ENCODE data around the gene DZANK1.
"Not testable (repeated sequence)": the region's sequence is repeated elsewhere in the genome, so short reads cannot be mapped to it uniquely, and the experiment has no call there.

DZANK1 gene

DNA sequence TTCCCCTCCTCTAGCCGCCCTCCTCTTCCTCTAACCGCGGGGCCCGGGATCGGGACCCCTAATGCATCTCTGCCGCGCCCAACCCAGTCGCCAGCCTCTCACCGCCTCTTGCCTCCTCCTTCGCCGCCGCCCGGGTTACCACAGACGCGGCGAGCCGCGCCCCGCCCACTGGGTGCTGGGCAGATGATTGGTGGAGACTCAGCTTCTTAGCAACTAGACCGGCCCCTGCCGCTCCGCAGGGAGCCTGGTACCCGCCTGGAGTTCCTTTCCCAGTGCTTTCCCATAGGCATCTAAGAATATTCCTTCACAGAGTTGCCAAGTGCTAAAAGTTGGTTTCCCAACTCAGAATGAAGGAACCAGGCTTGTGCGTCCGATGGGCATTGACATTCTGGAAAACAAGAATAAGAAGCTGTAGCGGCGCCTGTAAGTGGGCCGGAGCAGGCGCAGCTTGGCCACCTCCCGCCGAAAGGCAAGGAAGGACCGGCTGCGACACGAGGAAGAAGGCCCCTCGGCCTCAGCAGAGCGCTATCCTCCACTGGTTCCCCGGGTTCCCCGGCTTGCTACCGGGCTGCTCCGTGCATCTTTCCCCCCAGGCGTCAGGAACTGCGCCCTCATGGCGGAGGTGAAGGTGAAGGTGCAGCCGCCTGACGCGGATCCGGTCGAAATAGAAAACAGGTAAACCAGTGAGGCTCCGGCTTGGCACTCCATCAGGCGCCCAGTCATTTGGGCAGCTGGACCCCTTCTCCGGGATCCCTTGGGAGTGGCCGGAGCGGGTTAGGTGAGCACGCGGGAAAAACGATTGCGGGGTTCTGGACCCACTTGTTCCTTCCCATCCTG, at the start of gene DZANK1, which contains the start of gene POLR3F:
DZANK1 (minus strand) TSS at position 137 of the 837 bp plus-strand sequence. CDS start 1,672 bp downstream, outside the sequence.
POLR3F (plus strand) TSS at position 497 of the 837 bp plus-strand sequence; CDS start at position 614, 117 bp downstream.
- peak; percentile 95 to 97 for DNase-seq

DNA sequence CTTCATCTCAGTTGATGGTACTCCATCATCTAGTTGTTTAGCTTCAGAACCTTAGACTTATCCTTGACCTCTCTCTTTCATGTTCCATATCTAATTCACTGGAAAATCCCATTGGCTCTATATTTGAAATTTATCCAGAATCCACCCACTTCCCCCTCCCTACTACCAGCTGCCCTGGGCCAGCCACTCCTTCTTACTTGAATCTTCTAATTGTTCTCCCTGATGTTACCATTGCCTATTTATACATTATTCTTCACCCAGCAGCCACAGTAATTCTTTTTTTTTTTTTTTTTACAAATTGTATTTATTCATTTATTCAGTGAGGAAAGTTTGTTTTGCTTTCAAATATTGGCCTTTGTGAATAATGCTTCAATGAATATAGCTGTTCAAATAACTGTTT, 49.1 kb upstream of the DZANK1 start:
- no peak for DNase-seq

DNA sequence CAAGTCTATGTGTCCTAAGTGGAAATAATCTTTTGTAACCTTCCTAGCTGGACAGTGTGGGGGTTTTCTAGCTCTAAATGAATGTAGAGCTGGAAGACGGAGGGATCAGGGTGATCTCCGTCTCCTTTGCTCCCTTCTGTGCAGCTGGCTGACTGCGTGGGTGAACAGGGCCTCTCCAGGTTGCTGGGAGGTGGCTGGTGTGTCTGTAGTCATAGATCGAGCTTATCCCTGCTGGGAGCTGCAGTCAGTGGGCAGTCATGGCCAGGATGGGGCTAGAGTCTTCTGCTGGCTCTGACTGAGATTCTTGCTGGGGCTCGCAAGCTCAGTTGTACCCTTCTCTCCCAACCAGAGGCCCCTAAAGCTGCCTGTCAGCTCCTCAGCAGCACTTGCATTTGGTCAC, 47.3 kb upstream of the DZANK1 start:
- DNase-seq = no peak

DNA sequence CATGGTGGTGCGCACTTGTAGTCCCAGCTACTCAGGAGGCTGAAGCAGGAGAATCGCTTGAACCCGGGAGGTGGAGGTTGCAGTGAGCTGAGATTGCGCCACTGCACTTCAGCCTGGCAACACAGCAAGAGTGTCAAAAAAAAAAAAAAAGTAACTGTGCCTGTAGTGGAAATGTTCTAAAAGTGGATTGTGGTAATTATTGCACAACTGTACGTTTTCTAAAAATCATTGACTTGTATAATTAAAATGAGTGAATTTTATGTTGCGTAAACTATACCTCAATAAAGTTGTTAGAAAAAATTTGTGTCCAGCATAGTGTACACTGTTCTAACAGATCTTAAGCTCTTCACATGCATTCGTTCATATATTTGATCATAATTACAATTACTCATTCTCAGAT, 46.4 kb upstream of the DZANK1 start:
- DNase-seq = no peak

DNA sequence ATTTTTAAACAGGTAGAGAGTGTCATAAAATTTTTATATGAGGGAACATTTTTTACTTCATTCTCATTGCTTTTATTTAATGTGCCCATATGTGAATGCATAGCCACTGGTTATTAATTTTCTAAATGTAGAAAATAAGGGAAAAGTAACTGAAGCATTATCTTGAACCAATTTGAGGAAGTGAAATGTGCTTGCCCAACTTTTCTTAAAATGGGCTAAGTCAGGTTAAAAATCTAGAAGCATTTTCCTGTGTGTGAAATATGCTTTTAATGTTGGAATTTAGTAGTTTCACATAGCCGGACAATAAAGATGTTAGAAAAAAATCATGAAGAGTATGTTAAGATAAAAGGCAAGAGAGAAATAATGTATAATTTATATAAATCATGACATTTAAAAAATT, 44.7 kb upstream of the DZANK1 start:
- DNase-seq = no peak

DNA sequence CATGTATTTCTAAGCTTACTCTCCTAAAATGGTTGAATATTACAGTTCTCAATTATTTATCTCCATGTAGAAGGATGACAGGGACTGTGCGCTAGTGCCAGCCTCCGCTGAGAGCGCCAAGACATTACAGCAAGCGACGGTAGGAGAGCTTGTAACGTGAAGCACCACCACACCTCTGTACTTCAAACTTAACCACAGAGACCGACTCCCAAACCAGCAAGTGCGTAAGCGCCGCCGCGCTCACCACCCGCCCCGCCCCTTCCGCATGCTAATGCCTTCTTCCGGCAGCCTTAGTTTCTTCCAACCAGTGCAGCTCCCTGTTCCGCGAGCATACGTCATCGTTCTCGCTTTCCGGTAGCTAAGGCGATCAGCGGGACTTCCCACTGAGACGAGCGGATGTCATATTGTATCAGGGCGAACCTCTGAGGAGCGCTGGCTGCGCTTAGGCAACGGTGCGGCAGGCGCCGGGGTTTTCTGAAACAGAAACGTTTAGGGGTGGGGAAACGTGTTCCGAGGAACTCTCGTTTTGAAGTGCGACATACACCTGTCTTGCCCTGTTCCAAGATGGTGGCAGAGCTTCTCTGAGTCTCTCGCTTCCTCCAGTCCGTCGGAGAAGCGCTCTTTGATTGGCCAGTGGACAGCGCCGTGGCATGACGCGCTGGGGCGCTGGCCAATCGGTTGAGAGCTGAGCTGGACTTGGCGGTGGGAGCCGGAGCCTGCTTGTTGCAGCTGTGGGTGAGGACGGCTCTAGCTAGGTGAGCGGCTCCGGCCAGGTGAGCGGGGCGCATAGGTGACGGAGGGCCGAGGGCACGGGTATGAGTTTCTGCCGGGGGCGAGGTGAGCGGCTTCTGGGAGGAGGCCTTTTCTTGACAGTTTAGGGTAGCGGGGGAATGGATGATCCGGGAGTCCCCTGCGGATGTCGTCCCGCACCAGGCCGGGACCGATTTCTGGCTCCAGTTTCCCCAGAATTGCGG, 40.7 kb upstream of the DZANK1 start, which contains the start of gene SEC23B:
SEC23B (plus strand) TSS at position 723 of the 974 bp plus-strand sequence. CDS start 2,896 bp downstream, outside the sequence.
- peak; percentile 97 to 99 for DNase-seq

DNA sequence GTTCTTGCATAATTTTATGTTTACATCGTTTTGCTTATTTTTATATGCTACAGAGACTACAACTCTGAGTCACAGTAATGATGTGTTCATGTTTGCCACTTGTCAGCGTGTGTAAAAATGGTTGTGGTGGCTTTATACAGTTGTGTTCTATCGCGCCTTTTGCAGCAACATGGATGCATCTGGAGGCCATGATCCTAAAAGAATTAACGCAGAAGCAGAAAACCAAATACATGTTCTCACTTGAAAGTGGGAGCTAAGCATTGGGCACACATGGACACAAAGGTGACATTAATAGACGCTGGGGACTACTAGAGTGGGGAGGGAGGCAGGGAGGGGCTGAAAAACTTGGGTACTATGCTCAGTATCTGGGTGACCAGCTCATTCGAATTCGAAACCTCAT, 39.9 kb upstream of the DZANK1 start:
- DNase-seq = no peak

DNA sequence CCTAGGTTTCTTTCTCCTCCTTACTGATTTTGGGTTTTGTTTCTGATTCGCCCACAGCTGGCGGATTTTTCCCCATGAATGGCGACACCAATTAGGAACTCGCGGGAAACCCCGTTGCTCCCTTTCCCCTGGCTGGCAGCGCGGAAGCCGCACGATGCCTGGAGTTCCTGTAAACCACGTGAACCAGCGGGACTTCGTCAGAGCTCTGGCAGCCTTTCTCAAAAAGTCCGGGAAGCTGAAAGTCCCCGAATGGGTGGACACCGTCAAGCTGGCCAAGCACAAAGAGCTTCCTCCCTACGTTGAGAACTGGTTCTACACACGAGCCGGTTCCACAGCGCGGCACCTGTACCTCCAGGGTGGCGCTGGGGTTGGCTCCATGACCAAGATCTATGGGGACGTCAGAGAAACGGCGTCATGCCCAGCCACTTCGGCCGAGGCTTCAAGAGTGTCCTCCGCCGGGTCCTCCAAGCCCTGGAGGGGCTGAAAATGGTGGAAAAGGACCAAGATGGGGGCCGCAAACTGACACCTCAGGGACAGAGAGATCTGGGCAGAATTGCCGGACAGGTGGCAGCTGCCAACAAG, 37.7 kb upstream of the DZANK1 start:
- no peak for DNase-seq

DNA sequence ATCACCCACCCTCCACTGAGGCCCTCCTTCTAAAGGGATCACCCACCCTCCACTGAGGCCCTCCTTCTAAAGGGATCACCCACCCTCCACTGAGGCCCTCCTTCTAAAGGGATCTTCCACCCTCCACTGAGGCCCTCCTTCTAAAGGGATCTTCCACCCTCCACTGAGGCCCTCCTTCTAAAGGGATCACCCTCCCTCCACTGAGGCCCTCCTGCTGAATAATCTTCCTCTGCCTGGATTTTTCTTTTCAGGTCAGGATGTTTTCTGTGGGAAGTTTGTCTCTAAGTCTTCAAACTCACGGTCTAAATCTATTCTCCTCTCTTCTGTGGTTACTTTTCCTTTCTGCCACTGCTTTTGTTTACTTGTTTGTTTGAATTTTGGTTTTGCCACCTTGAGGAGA, 34.8 kb upstream of the DZANK1 start:
- not testable (repeated sequence) for DNase-seq

DNA sequence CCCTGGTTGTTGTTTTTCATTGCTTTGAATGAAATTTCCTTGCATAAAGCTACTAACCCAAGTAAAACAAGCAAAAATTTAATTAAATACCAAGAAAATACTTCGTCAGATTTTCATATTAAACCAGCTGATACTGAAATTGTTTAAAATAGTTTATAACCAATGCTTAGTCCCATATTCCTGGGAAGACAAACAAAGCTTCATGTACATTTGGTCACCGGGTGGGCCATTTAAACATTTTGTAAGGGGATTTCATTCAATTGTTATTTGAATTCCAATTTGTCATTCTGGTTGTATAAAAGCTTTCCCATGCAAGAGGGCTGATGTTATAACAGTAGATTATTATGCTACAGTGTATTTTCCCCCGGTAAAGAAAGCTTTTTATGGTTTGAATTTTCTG, 30.8 kb upstream of the DZANK1 start:
- no peak for DNase-seq

DNA sequence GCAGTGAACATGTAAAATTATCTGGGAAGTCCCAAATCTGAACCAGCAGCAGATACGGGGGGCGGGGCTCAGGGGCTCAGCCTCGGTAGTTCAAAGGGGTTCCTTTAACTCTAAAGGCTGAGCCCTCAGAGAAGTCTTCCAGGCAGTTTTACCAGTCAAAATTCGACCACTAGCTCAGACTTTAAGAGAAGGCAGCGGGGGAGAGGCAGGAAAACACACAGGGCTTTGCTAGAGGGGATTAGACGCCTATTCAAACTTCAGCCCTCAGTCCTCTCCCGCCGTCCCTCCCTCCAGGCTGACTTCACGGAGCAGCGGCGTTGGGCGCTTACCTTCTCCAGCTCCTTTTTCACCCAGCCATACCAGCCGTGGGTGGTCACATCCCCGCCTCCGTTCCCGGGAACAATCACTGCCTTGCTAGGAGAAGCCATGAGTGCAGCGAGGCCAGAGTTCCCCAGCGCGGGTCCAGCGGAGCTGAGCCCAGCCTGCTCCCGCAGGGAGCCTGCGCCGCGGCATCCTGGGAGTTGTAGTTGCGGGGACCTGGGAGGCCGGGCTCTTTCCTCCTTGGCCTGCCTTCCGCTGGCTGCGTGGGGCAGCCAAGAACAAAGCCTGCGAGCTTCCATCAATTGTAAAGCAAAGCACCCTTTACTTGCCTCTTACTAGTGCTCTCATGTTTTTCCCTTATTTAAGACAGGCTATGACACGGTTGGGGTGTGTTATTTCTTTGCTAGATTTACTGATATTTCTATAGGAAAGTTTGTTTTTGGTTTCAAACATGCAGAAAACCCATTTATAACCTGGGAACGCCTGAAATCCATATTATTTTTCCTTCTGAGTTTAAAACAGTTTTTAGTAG, 30.1 kb upstream of the DZANK1 start, which contains the start of gene RBBP9:
RBBP9 (minus strand) TSS at position 486 of the 853 bp plus-strand sequence; CDS start at position 428, 58 bp downstream.
- DNase-seq = peak; percentile 69 to 83

DNA sequence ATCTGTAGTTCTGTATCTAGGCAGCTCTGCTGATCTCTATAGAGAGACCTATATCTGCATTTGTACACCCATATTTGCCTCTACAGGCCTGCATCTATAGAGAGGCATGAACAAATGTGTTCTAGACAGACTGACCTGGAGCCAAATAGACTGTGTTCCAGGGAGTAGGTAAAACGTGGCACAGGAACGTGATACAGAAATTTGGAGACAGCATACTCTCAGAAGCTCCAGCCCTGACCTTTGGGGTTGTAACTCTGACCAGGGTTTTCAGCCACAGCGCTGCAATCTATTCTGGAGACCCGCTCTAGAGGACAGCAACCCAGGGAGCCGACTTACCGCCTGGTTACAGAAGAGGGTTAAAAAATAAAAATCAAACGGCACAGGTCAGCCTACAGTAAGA, 29.2 kb upstream of the DZANK1 start:
- DNase-seq = no peak

DNA sequence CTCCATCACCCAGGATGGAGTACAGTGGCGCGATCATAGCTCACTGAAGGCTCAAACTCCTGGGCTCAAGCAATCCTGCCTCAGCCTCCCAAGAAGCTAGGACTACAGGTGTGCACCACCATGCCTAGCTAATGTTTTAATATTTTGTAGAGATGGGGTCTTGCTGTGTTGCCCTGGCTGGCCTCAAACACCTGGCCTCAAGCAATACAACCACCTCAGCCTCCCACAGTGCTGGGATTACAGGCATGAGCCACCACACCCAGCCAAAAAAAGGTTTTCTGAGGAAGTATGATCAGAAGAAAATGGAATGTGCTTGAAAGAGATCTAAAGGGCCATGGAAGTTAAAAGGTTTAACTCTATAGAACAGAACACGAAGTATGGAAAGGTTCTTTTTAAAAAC, 21.5 kb upstream of the DZANK1 start:
- DNase-seq = no peak

DNA sequence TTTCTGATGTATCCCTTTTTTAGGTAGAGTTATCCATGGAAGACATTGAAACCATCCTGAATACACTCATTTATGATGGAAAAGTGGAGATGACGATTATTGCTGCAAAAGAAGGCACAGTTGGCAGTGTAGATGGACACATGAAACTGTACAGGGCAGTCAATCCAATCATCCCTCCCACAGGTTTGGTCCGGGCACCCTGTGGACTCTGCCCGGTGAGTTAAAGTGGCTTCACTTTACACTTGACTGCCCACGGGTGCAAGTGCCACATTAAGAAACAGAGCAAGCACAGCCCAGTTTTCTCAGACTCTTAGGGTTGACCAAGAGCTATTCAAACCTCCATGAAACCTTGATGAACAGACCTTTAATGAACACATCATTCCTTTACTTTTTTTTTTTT, 14.8 kb upstream of the DZANK1 start:
- no peak for DNase-seq

DNA sequence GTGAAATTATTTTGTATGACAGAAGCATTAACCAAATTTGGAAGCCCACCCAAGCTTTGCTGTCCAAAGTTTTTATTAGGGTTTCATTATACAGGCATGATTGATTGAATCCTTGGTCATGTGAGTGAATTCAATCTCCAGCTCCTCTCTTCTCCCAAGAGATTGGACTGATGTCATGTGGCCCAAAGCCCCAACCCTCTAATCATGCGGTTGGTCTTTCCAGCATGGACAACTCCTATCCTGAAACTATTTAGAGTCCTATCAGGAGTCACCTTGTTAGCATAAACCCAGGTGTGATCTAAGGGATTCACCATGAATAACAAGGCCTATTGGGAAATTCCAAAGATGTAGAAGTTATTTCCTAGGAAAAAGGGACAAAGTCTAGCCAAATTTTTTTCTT, 11.0 kb upstream of the DZANK1 start:
- no peak for DNase-seq

DNA sequence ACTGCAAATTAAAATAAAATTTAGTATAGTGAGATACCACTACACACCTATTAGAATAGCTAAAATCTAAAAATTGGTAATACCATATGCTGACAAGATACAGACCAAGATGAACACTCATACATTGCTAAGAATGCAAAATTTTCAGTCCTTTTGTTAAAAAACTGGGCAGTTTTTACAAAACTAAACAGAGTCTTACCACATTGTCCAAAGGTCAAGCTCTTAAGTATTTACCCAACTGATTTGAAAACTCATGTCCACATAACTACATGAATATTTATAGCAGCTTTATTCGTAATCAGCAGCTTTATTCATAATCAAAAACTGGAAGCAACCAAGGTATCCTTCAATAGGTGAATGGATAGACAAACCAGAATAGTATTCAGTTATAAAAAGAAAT, 10.4 kb upstream of the DZANK1 start:
- DNase-seq = no peak

DNA sequence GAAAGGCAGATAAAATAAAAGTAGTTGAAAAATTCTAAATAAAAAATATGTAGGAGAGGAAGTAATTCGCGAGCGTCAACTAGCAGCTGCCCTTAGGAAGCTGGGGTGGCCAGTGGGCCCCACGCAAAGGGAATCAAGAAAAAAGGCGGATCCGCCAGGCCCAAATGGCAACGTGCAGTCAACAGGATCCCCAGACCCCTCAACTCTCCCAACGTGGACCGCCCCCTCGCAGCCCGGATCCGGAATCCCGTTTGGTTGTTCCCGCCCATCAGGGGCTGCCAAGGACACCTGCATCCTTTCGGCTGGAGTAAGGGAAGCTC, 296 bp downstream of the DZANK1 start:
- peak; percentile 62 to 91 for DNase-seq

DNA sequence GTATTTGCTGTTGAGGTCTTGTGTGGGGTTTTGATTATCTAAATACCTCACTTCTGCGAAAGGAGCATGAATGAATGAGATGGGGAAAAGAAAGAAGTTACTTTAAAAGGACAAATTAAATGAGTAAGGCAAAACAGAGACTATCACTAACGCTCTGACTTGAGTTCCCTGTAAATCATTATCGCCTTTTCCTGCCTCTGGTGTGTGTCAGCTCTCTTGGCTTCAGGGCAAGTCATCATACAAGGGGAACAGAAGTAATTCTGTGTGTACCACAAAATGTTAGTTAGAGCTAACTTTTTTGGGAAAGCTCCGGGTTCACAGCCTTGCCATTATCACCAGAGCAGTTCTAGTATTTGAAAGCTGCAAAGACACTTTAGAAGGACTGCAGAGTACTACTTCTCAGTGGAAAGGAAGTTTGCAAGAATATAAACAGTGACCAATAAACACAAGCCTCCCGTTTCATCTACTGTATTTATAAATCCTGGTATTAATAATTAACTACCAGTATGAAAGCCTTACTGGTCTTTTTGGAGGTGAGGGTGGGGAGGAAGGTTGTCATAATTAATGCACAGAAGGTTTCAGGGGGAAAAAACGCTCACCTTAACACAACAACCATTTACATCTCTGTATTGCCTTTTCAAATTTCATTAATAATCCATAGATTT, 1.2 kb downstream of the DZANK1 start:
- no peak for DNase-seq

DNA sequence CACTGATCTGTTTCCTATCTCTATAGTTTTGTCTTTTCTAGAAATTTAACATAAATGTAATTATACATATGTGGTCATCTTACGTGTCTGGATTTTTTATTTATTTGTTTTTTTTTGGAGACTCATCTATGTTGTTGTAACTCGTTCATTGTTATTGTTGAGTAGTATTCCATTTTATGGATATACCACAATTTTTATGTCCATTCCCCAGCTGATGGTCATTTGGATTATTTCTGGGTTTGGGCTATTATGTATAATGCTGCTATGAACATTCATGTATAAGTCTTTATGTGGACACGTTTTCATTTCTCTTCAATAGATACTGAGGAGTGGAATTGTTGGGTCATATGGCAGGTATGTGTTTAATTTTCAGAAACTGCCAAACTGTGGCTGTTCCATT, 10.2 kb downstream of the DZANK1 start:
- no peak for DNase-seq

DNA sequence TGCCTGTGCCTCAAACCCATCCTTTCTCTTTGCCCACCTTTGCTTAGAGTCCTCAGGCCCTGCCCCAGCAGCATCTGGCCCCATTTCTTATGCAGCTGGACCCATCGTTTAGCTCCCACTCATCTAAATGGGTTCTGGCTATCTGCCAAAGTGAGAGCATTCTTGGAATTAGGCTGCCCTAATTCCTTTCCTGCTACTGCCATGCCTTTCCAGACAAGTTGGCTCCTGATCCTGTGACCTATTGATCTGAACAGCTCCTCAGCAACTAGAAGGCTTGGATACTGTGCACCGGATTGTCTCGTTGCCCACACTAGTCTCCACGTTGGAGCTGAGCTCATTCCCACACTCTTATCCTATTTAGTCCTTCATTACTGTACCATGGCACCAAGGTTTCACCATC, 22.9 kb downstream of the DZANK1 start:
- DNase-seq = no peak

DNA sequence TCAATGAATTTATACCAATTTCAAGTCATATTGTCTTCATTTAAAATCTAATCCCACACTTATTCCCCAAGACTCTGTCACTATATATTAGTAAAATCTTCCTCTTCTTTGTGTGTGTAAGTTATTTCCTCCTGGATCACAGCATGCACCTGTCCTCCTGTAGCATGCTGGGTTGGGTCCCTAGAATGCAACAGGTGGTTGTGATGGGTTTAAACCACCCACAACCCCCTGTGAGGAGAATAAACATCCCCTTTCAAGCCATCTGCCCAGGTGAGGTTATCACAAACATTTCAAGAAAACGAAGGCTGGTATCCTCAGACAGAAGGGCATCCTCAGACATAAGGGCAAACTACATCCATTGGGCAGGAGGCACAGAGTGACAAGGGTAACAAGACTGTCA, 26.4 kb downstream of the DZANK1 start:
- DNase-seq = no peak

DNA sequence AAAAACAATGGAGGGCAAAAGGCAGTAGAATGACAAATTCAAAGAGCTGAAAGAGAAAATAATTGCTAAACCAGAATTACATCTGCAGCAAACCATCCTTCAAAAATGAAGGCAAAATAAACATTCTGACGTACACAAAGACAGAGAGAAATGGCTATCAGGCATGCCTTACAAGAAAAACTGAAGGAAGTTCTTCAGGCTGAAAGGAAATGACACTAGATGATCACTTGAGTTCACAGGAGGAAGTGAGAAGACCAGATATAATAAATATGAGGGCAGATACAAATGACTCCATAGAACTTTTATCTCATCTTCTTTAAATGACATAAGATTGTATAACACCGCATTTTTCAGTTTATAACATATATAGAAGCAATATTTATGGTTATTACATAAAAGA, 30.0 kb downstream of the DZANK1 start:
- DNase-seq = no peak

All from SW 1271 (cell line).